OCI-LY7 (cell line): ENCODE results near the gene SRSF12. TPM values are rescaled to one million over a fixed set of nuclear protein-coding genes. Genes with fewer than 3 reads are reported as not detected.
A peak's percentile ranks its signal among the peaks of the same experiment; 100 is the strongest.

Experiments
- BruUV-seq: library from RNA; stranded (reverse); fragments of 400-500 nt; replicated peaks from 2 replicates; lab custom pipeline; 2021; lab: Mats Ljungman, UMichigan
- CTCF ChIA-PET: fragments of 300-600 bp; sonication (Branson Sonifier 250); formaldehyde crosslinking; loops from one replicate; lab custom pipeline; 2022; ENCODE audit warnings: antibody characterized with exemption; ENCODE audit not compliant: unreplicated experiment; lab: Charles Lee
- POLR2A ChIA-PET: fragments of 300-600 bp; sonication (Branson Sonifier 250); formaldehyde crosslinking; loops from one replicate; lab custom pipeline; 2022; ENCODE audit warnings: antibody characterized with exemption; lab: Charles Lee
- DNase-seq: peaks from one replicate; pipeline ENCODE4 v3.0.0-alpha.2; 2015; ENCODE audit warnings: low spot score
- H2AFZ ChIP-seq: fragments of 200-600 bp; sonication (generic), shearing (Covaris generic); 2 replicates; pipeline ENCODE4 v1.6.1; 2014; ENCODE audit warnings: mild to moderate bottlenecking, antibody characterized with exemption, low read length, moderate library complexity
- H3K27ac ChIP-seq: fragments of 200-600 bp; sonication (generic); 2 replicates; pipeline ENCODE4 v1.5.1; 2014; ENCODE audit warnings: mixed run types, low read depth, mild to moderate bottlenecking, moderate library complexity, low read length, inconsistent platforms; ENCODE audit not compliant: poor library complexity, severe bottlenecking
- H3K36me3 ChIP-seq: fragments of 200-600 bp; sonication (generic); 2 replicates; pipeline ENCODE4 v1.6.1; 2014; ENCODE audit warnings: mild to moderate bottlenecking, antibody characterized with exemption, low read length, moderate library complexity, mixed read lengths; ENCODE audit not compliant: insufficient read depth
- H3K4me1 ChIP-seq: fragments of 200-600 bp; sonication (generic); 2 replicates; pipeline ENCODE4 v1.5.1; 2014; ENCODE audit warnings: mild to moderate bottlenecking, low read length; ENCODE audit not compliant: insufficient read depth, poor library complexity, severe bottlenecking
- H3K4me2 ChIP-seq: fragments of 200-600 bp; sonication (generic); 2 replicates; pipeline ENCODE4 v1.6.1; 2014; ENCODE audit warnings: mild to moderate bottlenecking, low read length
- H3K4me3 ChIP-seq: fragments of 200-600 bp; sonication (generic); 2 replicates; pipeline ENCODE4 v1.5.1; 2014; ENCODE audit warnings: mild to moderate bottlenecking, low read depth, low read length; ENCODE audit not compliant: poor library complexity, severe bottlenecking
- H3K79me2 ChIP-seq: fragments of 200-600 bp; sonication (generic); 2 replicates; pipeline ENCODE4 v1.6.1; 2016; ENCODE audit warnings: low read depth, mild to moderate bottlenecking, low read length, moderate library complexity, mixed read lengths; ENCODE audit not compliant: insufficient read depth
- H3K9me2 ChIP-seq: fragments of 200-600 bp; sonication (generic); 2 replicates; pipeline ENCODE4 v1.6.1; 2016; ENCODE audit warnings: mild to moderate bottlenecking, low read length, mixed read lengths; ENCODE audit not compliant: insufficient read depth
- H3K9me3 ChIP-seq: fragments of 200-600 bp; sonication (generic); 2 replicates; pipeline ENCODE4 v1.6.1; 2014; ENCODE audit warnings: mild to moderate bottlenecking, mixed run types, low read length, mixed read lengths
- H4K20me1 ChIP-seq: fragments of 200-600 bp; sonication (generic); 2 replicates; pipeline ENCODE4 v1.6.1; 2014; ENCODE audit warnings: mild to moderate bottlenecking, antibody characterized with exemption, low read length, moderate library complexity, mixed read lengths; ENCODE audit not compliant: insufficient read depth
- CTCF ChIP-seq: fragments of 200-600 bp; sonication (generic); conservative IDR thresholded peaks from 2 replicates; pipeline ENCODE4 v1.5.1; 2014; ENCODE audit warnings: mild to moderate bottlenecking, antibody characterized with exemption, low read length, moderate library complexity, mixed read lengths
- EZH2phosphoT487 ChIP-seq: fragments of 200-600 bp; sonication (generic); IDR thresholded peaks from 2 replicates; pipeline ENCODE4 v1.6.1; 2018; ENCODE audit warnings: low read depth, borderline replicate concordance, mild to moderate bottlenecking, mixed run types, antibody characterized with exemption, low read length, moderate library complexity, mixed read lengths
- intact Hi-C: fragments of 100-400 bp; cut with micrococcal nuclease; formaldehyde crosslinking; loops from one replicate; pipeline ENCODE4 v1.10.0; 2022; ENCODE audit not compliant: unreplicated experiment
- total RNA-seq, 2 experiments: library from RNA; depleted of rRNA in 1 of 2; stranded (reverse); fragments of >200 nt in 1 of 2; shearing (Covaris generic) in 1 of 2; gene quantifications; 2 replicates each; pipeline ENCODE4 v1.2.3, GENCODE V29; 2014 to 2022

The SRSF12 gene
- total RNA-seq, 2 experiments from 2014 or later = not detected

- H3K27ac ChIP-seq = no peak overlapping the region
- POLR2A ChIA-PET = interaction anchor here (1.0 to 1.5 kb wide), 3 partner anchors 9 to 30 kb away, joined by 3 read pairs; no protein-coding TSS in a partner anchor
- no peaks in the 10 kb centered on the region for H3K4me1 ChIP-seq
- DNase-seq = peak; percentile 32
- BruUV-seq = no TSS peak
- no peak overlapping the region for H2AFZ ChIP-seq
- no peaks in the 10 kb centered on the region for H4K20me1 ChIP-seq
- TF ChIP-seq CTCF = no peak
- no peak for TF ChIP-seq EZH2phosphoT487
- intact Hi-C loops = no loop called here
- CTCF ChIA-PET = no interaction called here
- peaks cover 7% of the 10 kb centered on the region; the same call in 1 of the 2 replicates for H3K9me3 ChIP-seq
- H3K4me2 ChIP-seq = no peak overlapping the region
- no peaks in the 10 kb centered on the region for H3K79me2 ChIP-seq
- H3K9me2 ChIP-seq = no peaks in the 10 kb centered on the region
- no peak overlapping the region for H3K4me3 ChIP-seq
- H3K36me3 ChIP-seq = no peaks in the 10 kb centered on the region
Measured at GRCh38 chr6:89073014-89073620, 44.8 kb downstream of the SRSF12 start.

GRCh38 chr6:89071036-89071435, 46.8 kb downstream of the SRSF12 start:
- ChIA-PET POLR2A (interaction anchor here (1.1 to 2.8 kb wide), 3 partner anchors 9 to 33 kb away, joined by 3 to 9 read pairs (median 3); partner anchors contain the start of gene PNRC1), CTCF (no interaction called here)
- Histone ChIP-seq H3K36me3 (no peaks in the 10 kb centered on the region), H3K4me1 (no peaks in the 10 kb centered on the region), H4K20me1 (no peaks in the 10 kb centered on the region), H3K4me3 (no peak overlapping the region), H2AFZ (no peak overlapping the region), H3K4me2 (no peak overlapping the region), H3K27ac (no peak overlapping the region), H3K79me2 (no peaks in the 10 kb centered on the region), H3K9me3 (peaks cover 7% of the 10 kb centered on the region; the same call in 1 of the 2 replicates), H3K9me2 (no peaks in the 10 kb centered on the region)
- TF ChIP-seq EZH2phosphoT487 (no peak), CTCF (no peak)
- intact Hi-C loops = no loop called here
- DNase-seq = no peak
- no TSS peak for BruUV-seq

GRCh38 chr6:89069536-89070163, 48.2 kb downstream of the SRSF12 start:
- intact Hi-C loops = no loop called here

More at GRCh38 chr6:89069536-89070163, 48.2 kb downstream of the SRSF12 start:
- Histone ChIP-seq H3K9me2 (no peaks in the 10 kb centered on the region), H3K4me1 (no peaks in the 10 kb centered on the region), H2AFZ (no peak overlapping the region), H3K4me3 (no peak overlapping the region), H3K79me2 (no peaks in the 10 kb centered on the region), H3K27ac (no peak overlapping the region), H4K20me1 (no peaks in the 10 kb centered on the region), H3K9me3 (peaks cover 7% of the 10 kb centered on the region; the same call in 1 of the 2 replicates), H3K4me2 (no peak overlapping the region), H3K36me3 (no peaks in the 10 kb centered on the region)
- ChIA-PET POLR2A (interaction anchor here (0.6 to 2.8 kb wide), 3 partner anchors 10 to 314 kb away, joined by 3 to 9 read pairs (median 4); partner anchors contain the start of gene PNRC1), CTCF (no interaction called here)
- no TSS peak for BruUV-seq
- no peak for DNase-seq
- TF ChIP-seq EZH2phosphoT487 (no peak), CTCF (no peak)
